ENCODE results near the gene SUGP2. TPM values are rescaled to one million over a fixed set of nuclear protein-coding genes. Genes with fewer than 3 reads are reported as not detected.

SUGP2 gene
- total and polyA plus RNA-seq, 2 of the 13 experiments (the other 11 are each of a cell fraction or from before 2014, with no cell fraction given): 40.6 to 57.7 TPM

DNA sequence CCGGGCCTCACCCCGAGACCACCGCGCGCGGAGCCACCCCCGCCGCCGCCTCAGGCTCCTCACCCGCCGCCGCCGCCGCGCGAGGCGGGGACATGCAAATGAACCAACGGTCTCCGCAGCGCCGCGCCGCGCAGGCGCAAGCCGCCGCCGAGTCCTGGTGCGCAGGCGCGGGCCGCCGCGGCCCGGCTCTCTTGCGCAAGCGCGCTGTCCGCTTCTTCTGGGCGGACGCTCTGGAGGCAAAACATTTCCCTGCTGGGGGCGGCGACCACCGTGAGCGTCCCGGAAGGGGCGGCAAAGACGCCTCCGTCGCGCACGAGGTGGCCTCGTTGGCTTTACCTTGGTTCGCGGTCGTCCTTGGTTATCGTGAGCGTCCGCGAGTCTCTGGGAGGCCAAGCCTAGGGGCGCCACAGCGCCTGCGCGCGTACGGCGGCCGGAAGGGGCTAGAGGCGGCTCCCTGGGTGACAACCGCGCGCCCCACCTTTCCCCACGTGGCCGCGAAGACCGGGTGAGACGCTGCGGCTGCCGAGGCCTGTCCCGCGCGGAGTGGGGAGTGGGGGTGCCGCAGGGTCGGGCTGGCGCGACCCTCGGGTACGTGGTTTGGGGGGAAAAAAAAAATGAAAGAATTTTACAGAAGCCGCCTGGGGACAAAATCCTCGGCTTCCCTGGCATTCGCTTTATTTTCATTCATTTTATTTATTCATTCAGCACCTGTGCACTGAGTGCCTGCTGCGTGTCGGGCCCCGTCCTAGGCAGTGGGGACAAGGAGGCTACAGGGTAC lies at the start of gene SUGP2, which contains the start of gene ARMC6 (continued):
- TF ChIP-seq, protein P1, sequence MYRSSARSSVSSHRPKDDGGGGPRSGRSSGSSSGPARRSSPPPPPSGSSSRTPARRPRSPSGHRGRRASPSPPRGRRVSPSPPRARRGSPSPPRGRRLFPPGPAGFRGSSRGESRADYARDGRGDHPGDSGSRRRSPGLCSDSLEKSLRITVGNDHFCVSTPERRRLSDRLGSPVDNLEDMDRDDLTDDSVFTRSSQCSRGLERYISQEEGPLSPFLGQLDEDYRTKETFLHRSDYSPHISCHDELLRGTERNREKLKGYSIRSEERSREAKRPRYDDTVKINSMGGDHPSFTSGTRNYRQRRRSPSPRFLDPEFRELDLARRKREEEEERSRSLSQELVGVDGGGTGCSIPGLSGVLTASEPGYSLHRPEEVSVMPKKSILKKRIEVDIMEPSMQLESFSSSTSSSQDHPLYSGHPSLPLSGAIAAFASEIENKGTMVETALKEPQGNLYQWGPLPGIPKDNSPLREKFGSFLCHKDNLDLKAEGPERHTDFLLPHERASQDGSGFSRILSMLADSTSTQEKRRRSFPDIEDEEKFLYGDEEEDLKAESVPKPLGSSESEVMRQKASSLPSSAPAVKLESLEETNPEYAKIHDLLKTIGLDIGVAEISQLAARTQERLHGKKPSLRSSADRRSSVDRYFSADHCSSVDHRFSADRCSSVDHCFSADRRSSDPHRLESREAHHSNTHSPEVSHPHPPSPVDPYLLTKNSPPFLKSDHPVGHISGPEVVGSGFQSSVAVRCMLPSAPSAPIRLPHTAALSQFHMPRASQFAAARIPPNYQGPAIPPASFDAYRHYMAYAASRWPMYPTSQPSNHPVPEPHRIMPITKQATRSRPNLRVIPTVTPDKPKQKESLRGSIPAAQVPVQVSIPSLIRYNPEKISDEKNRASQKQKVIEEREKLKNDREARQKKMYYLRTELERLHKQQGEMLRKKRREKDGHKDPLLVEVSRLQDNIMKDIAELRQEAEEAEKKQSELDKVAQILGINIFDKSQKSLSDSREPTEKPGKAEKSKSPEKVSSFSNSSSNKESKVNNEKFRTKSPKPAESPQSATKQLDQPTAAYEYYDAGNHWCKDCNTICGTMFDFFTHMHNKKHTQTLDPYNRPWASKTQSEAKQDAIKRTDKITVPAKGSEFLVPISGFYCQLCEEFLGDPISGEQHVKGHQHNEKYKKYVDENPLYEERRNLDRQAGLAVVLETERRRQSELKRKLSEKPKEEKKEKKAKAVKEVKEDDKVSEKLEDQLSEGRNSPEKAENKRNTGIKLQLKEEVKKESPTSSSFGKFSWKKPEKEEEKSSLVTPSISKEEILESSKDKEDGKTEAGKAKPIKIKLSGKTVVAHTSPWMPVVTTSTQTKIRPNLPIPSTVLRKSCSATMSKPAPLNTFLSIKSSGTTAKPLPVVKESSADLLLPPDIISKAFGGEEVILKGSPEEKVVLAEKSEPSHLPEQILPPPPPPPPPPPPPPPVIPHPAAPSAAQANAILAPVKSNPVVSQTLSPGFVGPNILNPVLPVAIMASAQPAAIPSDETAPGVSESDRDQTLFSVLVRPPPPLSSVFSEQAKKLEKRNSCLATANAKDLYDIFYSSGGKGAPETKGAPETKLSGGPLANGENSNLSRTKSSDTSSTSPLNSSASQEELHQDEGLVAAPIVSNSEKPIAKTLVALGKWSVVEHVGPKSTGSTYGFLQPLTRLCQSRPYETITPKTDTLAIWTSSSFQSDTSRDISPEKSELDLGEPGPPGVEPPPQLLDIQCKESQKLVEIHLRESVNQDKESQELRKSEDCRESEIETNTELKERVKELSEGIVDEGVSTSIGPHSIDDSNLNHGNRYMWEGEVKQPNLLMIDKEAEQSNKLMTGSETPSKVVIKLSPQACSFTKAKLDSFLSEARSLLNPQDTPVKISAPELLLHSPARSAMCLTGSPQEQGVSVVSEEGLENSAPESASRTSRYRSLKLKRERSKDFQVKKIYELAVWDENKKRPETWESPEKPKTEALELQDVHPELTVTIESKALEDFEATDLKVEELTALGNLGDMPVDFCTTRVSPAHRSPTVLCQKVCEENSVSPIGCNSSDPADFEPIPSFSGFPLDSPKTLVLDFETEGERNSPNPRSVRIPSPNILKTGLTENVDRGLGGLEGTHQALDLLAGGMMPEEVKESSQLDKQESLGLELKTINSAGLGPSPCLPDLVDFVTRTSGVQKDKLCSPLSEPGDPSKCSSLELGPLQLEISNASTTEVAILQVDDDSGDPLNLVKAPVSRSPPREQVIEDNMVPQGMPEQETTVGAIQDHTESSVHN (CRISPR knock-in tag; IDR thresholded peaks at IDR 0.05): 0 out of 2 replicates have a peak, but pooled peaks have one; percentile 68
- no peak for TF ChIP-seq ATRX (CRISPR knock-in tag; IDR thresholded peaks at IDR 0.05; ENCODE audit: borderline replicate concordance)
- TF ChIP-seq FOXP1 (IDR thresholded peaks at IDR 0.05): no peak
- no peak for TF ChIP-seq FOXP1 (CRISPR knock-in tag; IDR thresholded peaks at IDR 0.05)
- TF ChIP-seq, protein P2, sequence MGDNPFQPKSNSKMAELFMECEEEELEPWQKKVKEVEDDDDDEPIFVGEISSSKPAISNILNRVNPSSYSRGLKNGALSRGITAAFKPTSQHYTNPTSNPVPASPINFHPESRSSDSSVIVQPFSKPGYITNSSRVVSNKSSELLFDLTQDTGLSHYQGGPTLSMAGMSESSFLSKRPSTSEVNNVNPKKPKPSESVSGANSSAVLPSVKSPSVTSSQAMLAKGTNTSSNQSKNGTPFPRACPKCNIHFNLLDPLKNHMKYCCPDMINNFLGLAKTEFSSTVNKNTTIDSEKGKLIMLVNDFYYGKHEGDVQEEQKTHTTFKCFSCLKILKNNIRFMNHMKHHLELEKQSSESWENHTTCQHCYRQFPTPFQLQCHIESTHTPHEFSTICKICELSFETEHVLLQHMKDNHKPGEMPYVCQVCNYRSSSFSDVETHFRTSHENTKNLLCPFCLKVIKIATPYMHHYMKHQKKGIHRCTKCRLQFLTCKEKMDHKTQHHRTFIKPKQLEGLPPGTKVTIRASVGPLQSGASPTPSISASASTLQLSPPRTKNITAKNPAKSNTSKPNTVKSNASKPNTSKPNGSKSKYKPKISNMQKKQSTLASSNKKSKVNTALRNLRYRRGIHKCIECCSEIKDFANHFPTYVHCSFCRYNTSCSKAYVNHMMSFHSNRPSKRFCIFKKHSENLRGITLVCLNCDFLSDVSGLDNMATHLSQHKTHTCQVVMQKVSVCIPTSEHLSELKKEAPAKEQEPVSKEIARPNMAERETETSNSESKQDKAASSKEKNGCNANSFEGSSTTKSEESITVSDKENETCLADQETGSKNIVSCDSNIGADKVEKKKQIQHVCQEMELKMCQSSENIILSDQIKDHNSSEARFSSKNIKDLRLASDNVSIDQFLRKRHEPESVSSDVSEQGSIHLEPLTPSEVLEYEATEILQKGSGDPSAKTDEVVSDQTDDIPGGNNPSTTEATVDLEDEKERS (CRISPR knock-in tag; IDR thresholded peaks at IDR 0.05): peak; percentile 81; the same call in 1 of the 2 replicates
- TF ChIP-seq, protein P3, sequence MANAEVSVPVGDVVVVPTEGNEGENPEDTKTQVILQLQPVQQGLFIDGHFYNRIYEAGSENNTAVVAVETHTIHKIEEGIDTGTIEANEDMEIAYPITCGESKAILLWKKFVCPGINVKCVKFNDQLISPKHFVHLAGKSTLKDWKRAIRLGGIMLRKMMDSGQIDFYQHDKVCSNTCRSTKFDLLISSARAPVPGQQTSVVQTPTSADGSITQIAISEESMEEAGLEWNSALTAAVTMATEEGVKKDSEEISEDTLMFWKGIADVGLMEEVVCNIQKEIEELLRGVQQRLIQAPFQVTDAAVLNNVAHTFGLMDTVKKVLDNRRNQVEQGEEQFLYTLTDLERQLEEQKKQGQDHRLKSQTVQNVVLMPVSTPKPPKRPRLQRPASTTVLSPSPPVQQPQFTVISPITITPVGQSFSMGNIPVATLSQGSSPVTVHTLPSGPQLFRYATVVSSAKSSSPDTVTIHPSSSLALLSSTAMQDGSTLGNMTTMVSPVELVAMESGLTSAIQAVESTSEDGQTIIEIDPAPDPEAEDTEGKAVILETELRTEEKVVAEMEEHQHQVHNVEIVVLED (CRISPR knock-in tag; IDR thresholded peaks at IDR 0.05; ENCODE audit: borderline replicate concordance): peak; percentile 81; the same call in 1 of the 2 replicates
- TF ChIP-seq FOXM1 (CRISPR knock-in tag; IDR thresholded peaks at IDR 0.05): no peak
- TF ChIP-seq, protein P4, sequence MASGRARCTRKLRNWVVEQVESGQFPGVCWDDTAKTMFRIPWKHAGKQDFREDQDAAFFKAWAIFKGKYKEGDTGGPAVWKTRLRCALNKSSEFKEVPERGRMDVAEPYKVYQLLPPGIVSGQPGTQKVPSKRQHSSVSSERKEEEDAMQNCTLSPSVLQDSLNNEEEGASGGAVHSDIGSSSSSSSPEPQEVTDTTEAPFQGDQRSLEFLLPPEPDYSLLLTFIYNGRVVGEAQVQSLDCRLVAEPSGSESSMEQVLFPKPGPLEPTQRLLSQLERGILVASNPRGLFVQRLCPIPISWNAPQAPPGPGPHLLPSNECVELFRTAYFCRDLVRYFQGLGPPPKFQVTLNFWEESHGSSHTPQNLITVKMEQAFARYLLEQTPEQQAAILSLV (CRISPR knock-in tag; IDR thresholded peaks at IDR 0.05; ENCODE audit: borderline replicate concordance): peak; percentile 85; the same call in 1 of the 2 replicates
- peak; percentile 24; the same call in 1 of the 2 replicates for TF ChIP-seq BHLHE40 (IDR thresholded peaks at IDR 0.05; ENCODE audit: low read length)
